OCI-LY7 (cell line): ENCODE results near the gene NOVA2.

Experiments
- CTCF ChIP-seq: fragments of 200-600 bp; sonication (generic); conservative IDR thresholded peaks from 2 replicates; pipeline ENCODE4 v1.5.1; 2014; ENCODE audit warnings: mild to moderate bottlenecking, antibody characterized with exemption, low read length, moderate library complexity, mixed read lengths
- EZH2phosphoT487 ChIP-seq: fragments of 200-600 bp; sonication (generic); IDR thresholded peaks from 2 replicates; pipeline ENCODE4 v1.6.1; 2018; ENCODE audit warnings: low read depth, borderline replicate concordance, mild to moderate bottlenecking, mixed run types, antibody characterized with exemption, low read length, moderate library complexity, mixed read lengths

- TF ChIP-seq CTCF = no peak
- TF ChIP-seq EZH2phosphoT487 = no peak
Observed at GRCh38 chr19:45929247-45929646, 44.4 kb downstream of the NOVA2 start.
